Neural cell (in vitro differentiated cells): ENCODE results near the gene FAM72D. TPM values are rescaled to one million over a fixed set of nuclear protein-coding genes. Genes with fewer than 3 reads are reported as not detected.
A peak's percentile ranks its signal among the peaks of the same experiment; 100 is the strongest.
"Not testable (repeated sequence)": the region's sequence is repeated elsewhere in the genome, so short reads cannot be mapped to it uniquely, and the experiment has no call there.

Experiments
- H2AFZ ChIP-seq: fragments of 200-600, 300-800 bp; sonication (generic), shearing (Covaris generic); 2 replicates; pipeline ENCODE4 v1.6.0; 2014; ENCODE audit warnings: low read depth, mild to moderate bottlenecking, antibody characterized with exemption, low read length, moderate library complexity
- H3F3A ChIP-seq: fragments of 200-600 bp; shearing (Covaris generic); 2 replicates; pipeline ENCODE4 v1.6.1; 2016; ENCODE audit warnings: mild to moderate bottlenecking, moderate library complexity, mixed read lengths, antibody characterized with exemption, low read length; ENCODE audit not compliant: insufficient read depth, poor library complexity, severe bottlenecking
- H3K27ac ChIP-seq: fragments of 200-600, 300-800 bp; sonication (generic), shearing (Covaris generic); 2 replicates; pipeline ENCODE4 v1.5.1; 2014; ENCODE audit warnings: mild to moderate bottlenecking, low read length, moderate library complexity
- H3K27me3 ChIP-seq: fragments of 300-800, 200-600 bp; sonication (generic), shearing (Covaris generic); 2 replicates; pipeline ENCODE4 v1.6.0; 2014; ENCODE audit warnings: mild to moderate bottlenecking, low read depth, low read length, moderate library complexity; ENCODE audit not compliant: insufficient read depth
- H3K36me3 ChIP-seq: fragments of 300-800, 200-600 bp; sonication (generic), shearing (Covaris generic); 2 replicates; pipeline ENCODE4 v1.5.1; 2014; ENCODE audit warnings: mild to moderate bottlenecking, antibody characterized with exemption, low read length, moderate library complexity; ENCODE audit not compliant: insufficient read depth
- H3K4me2 ChIP-seq: fragments of 300-800, 200-600 bp; sonication (generic), shearing (Covaris generic); 2 replicates; pipeline ENCODE4 v1.6.0; 2014; ENCODE audit warnings: mild to moderate bottlenecking, low read length
- H3K4me3 ChIP-seq: fragments of 300-800, 200-600 bp; sonication (generic), shearing (Covaris generic); 2 replicates; pipeline ENCODE4 v1.5.1; 2014; ENCODE audit warnings: mild to moderate bottlenecking, low read length, moderate library complexity
- H3K79me2 ChIP-seq: fragments of 200-600 bp; shearing (Covaris generic); replicated peaks from 2 replicates; pipeline ENCODE4 v1.6.0; 2014; ENCODE audit warnings: mild to moderate bottlenecking, low read length, moderate library complexity; ENCODE audit not compliant: insufficient read depth
- H3K9ac ChIP-seq: fragments of 300-800, 200-600 bp; sonication (generic), shearing (Covaris generic); 2 replicates; pipeline ENCODE4 v1.6.1; 2016; ENCODE audit warnings: mild to moderate bottlenecking, low read length, mixed read lengths
- H3K9me2 ChIP-seq: fragments of 200-600 bp; shearing (Covaris generic); 2 replicates; pipeline ENCODE4 v1.6.1; 2016; ENCODE audit warnings: mild to moderate bottlenecking, low read length, mixed read lengths; ENCODE audit not compliant: insufficient read depth
- H3K9me3 ChIP-seq: fragments of 200-600, 300-800 bp; sonication (generic), shearing (Covaris generic); 2 replicates; pipeline ENCODE4 v1.6.1; 2016; ENCODE audit warnings: mild to moderate bottlenecking, mixed run types, low read length, moderate library complexity, mixed read lengths
- H4K20me1 ChIP-seq: fragments of 200-600 bp; shearing (Covaris generic); 2 replicates; pipeline ENCODE4 v1.6.1; 2016; ENCODE audit warnings: mild to moderate bottlenecking, mixed run types; ENCODE audit not compliant: insufficient read depth
- polyA minus RNA-seq: library from RNA; depleted of rRNA, polyadenylated mRNA; stranded (reverse); fragments of >200 nt; gene quantifications from 2 replicates; pipeline ENCODE4 v1.2.3, GENCODE V29; 2014
- polyA plus RNA-seq: library from polyadenylated mRNA; depleted of rRNA; stranded (reverse); fragments of >200 nt; gene quantifications from 2 replicates; pipeline ENCODE4 v1.2.3, GENCODE V29; 2014

Gene FAM72D
- 0.58 TPM in 1 of 2 replicates, not detected in the other for polyA plus RNA-seq
- polyA minus RNA-seq, result 0.35 and 0.49 TPM in 2 replicates

DNA sequence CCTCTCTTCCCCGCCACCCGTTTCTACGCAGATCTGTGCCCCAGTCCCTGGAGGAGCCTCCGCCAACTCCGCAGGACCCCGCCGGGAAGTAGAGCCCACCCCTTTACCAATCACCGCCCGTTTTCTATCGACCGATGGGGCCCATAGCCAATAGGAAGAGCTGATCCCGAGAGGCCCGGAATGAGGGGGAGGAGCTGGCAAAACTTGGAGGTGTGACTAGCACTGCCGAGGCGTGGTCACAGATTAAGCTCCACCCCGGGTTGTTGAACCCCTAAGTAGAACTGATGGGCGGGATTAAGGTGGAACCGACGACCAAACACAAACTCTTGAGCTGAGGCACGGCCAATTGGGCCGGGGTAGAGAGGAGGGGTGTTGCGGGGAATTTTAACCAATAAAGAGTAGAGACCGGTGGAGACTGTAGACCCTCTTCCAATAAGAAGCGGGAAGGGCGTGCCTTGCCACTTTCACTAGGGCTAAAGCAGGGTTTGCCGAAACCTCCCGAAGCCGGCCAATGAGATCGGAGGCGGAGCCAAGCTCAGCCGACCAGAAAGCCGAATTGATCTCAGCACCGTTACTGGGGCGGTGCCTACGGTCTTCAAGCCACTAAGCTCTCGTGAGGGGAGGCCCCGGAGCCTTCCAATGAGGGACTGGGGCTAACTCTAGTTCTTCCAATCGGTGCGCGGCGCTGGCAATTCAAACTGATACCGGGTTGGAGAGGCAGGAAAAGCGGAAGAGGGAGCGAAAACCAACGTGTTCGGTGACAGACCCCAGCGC is at the start of gene FAM72D, which contains the start of gene SRGAP2B:
TSS of gene FAM72D (plus strand) at position 691 of the 774 bp plus-strand sequence. CDS start 874 bp downstream, outside the sequence.
TSS of gene SRGAP2B (minus strand) at position 45 of the 774 bp plus-strand sequence. CDS start 2,427 bp downstream, outside the sequence.
- H2AFZ ChIP-seq, H3K4me2 ChIP-seq, H4K20me1 ChIP-seq, H3K9me3 ChIP-seq, H3K27me3 ChIP-seq, H3K9me2 ChIP-seq, H3K9ac ChIP-seq, H3K27ac ChIP-seq, H3K36me3 ChIP-seq, H3F3A ChIP-seq, H3K79me2 ChIP-seq: not testable (repeated sequence)
- H3K4me3 ChIP-seq, result peak within 1 kb of the TSS; percentile 53

GRCh38 chr1:145047553-145047952 is 48.2 kb upstream of the FAM72D start:
- not testable (repeated sequence) for H3K27ac ChIP-seq, H3K4me3 ChIP-seq, H3K79me2 ChIP-seq, H2AFZ ChIP-seq, H4K20me1 ChIP-seq, H3K9me2 ChIP-seq, H3K4me2 ChIP-seq, H3K9ac ChIP-seq, H3K27me3 ChIP-seq, H3K36me3 ChIP-seq, H3K9me3 ChIP-seq, H3F3A ChIP-seq

DNA sequence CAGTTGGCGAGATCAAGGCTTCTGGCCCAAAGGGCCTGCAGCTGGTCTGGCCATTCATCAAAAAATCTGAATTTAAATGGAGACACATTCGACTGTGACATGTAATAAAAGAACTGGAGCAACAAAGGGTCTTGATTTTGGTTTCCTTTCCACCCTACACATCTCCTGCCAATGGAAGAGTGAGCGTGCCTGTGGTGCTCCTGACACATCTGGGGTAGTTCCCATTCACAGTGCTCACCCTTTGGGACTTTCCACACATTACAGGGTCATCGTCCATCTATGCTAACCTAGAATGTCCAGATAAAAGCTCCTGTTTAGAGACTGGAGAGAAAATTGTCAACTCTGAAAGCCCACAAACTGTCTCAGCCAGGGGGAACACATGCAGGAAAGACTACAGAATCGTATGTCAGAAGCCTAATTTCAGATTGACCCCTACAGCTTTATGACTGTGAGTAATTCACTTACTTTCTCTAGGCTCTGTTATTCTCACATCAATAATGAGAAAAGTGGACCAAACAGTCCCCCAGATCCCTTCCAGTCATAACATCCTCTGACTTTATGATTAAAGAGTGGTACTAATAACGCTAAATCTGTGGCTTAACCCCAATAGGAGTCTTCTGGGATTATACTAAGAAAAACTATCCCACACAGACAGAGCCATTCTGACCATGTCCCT is 47.5 kb upstream of the FAM72D start:
- not testable (repeated sequence) for H3K4me3 ChIP-seq, H3K9me3 ChIP-seq, H3F3A ChIP-seq, H2AFZ ChIP-seq, H3K27ac ChIP-seq, H3K79me2 ChIP-seq, H3K27me3 ChIP-seq, H3K9ac ChIP-seq, H3K36me3 ChIP-seq, H3K9me2 ChIP-seq, H4K20me1 ChIP-seq, H3K4me2 ChIP-seq

- H3K79me2 ChIP-seq, H3K27me3 ChIP-seq, H3K36me3 ChIP-seq, H3F3A ChIP-seq, H2AFZ ChIP-seq, H3K9me3 ChIP-seq, H3K4me2 ChIP-seq, H3K27ac ChIP-seq, H3K9ac ChIP-seq, H3K9me2 ChIP-seq, H4K20me1 ChIP-seq, H3K4me3 ChIP-seq: not testable (repeated sequence)
Measured at GRCh38 chr1:145052019-145052776, 43.6 kb upstream of the FAM72D start.

DNA sequence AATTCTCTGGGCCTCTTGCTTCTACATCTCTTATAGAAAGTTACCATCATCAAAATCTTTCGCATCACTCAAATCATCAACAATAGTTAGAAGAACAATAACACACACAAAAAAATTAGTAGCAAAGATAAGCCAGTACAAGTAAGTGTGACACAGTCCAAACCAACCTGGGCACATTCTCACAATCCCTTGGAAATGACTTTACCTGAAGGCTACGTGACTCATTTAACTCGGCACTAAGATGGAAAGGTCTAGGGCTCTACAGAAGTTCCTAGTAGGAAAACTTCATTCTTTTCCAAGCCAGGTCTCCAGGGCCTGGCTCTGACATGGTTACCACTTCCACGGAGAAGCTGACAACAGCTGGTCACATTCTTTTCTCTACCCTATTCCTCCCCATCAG is 42.3 kb upstream of the FAM72D start:
- not testable (repeated sequence) for H3K36me3 ChIP-seq, H3K79me2 ChIP-seq

GRCh38 chr1:145055217-145055760 is 40.5 kb upstream of the FAM72D start:
- not testable (repeated sequence) for H3K79me2 ChIP-seq, H3K9me2 ChIP-seq, H3K36me3 ChIP-seq, H3F3A ChIP-seq, H4K20me1 ChIP-seq, H3K4me2 ChIP-seq, H3K27me3 ChIP-seq, H3K27ac ChIP-seq, H2AFZ ChIP-seq, H3K9me3 ChIP-seq, H3K4me3 ChIP-seq, H3K9ac ChIP-seq

More for the DNA sequence above, 42.3 kb upstream of the FAM72D start:
- not testable (repeated sequence) for H3K27me3 ChIP-seq, H3K4me2 ChIP-seq, H4K20me1 ChIP-seq, H3K9ac ChIP-seq, H3K9me3 ChIP-seq, H3K27ac ChIP-seq, H3K9me2 ChIP-seq, H3F3A ChIP-seq, H3K4me3 ChIP-seq, H2AFZ ChIP-seq

DNA sequence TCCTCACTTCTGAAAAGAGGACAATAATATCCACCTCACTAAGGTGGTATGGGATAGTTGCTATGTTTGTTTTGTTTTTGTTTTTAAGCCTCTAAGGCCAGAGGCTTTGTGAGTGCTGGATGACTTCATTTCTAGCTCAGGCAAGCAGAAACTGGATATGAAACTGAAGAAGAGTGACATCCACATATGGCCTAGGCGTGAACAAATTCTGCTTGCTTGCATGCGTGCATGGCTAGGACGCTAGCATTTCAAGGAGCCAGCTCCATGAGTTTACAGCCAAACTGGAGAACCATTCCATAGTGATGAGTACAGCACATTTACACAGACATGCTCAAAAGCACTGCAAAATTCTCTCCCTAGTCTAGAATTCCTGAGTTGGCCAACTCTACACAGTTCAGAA is 37.6 kb upstream of the FAM72D start:
- H3K36me3 ChIP-seq, H3K9me3 ChIP-seq, H3F3A ChIP-seq, H3K9me2 ChIP-seq, H3K4me3 ChIP-seq, H3K27me3 ChIP-seq, H3K27ac ChIP-seq, H2AFZ ChIP-seq, H3K4me2 ChIP-seq, H3K9ac ChIP-seq, H3K79me2 ChIP-seq, H4K20me1 ChIP-seq: not testable (repeated sequence)
